A549 (cell line): ENCODE results near the gene FXYD2. TPM values are rescaled to one million over a fixed set of nuclear protein-coding genes. Genes with fewer than 3 reads are reported as not detected.
A peak's percentile ranks its signal among the peaks of the same experiment; 100 is the strongest.

Experiments used
- ATAC-seq, 2 experiments: fragments of 200-7000 bp in 1 of 2; fragments of >200 bp in 1 of 2; cut with Nextera tagmentation in 1 of 2; cut with Tn5 transposase in 1 of 2; 3 replicates each; pipeline versions ENCODE4 v1.8.0 to v1.9.1; 2018 to 2020; ENCODE audit warnings: mild to moderate bottlenecking in 1 of 2, moderate library complexity in 1 of 2
- CTCF ChIA-PET: fragments of 300-600 bp; sonication (Branson Sonifier 250); formaldehyde crosslinking; extraction: SDS; loops from one replicate; lab custom pipeline; 2021; ENCODE audit warnings: antibody characterized with exemption, inconsistent platforms; lab: Yijun Ruan, JAX
- POLR2A ChIA-PET: fragments of 350-600 bp; formaldehyde crosslinking; extraction: SDS; loops from one replicate; lab custom pipeline; 2021; ENCODE audit warnings: antibody characterized with exemption, inconsistent platforms; lab: Yijun Ruan, JAX
- DNase-seq, 2 experiments: peaks; one replicate each; pipeline versions ENCODE4 v3.0.0 to v3.0.0-alpha.2; 2011 to 2016; ENCODE audit warnings: low read depth in 1 of 2, low spot score in 1 of 2
- FAIRE-seq: peaks from 2 replicates; lab custom pipeline; 2011; peaks lifted over from hg19 to GRCh38; lab: Jason Lieb, UNC
- H3K27ac ChIP-seq, 2 experiments: fragments of >200 bp; sonication (Bioruptor Twin); formaldehyde crosslinking; 3 replicates each; pipeline ENCODE4 v1.5.1; 2016 to 2017
- H3K4me1 ChIP-seq: fragments of >200 bp; sonication (Bioruptor Twin); formaldehyde crosslinking; 3 replicates; pipeline ENCODE4 v1.6.1; 2016
- H3K4me2 ChIP-seq: fragments of >200 bp; sonication (Bioruptor Twin); formaldehyde crosslinking; 3 replicates; pipeline ENCODE4 v1.6.1; 2016
- H3K4me3 ChIP-seq: fragments of >200 bp; sonication (Bioruptor Twin); formaldehyde crosslinking; 3 replicates; pipeline ENCODE4 v1.5.1; 2016
- H3K9me3 ChIP-seq: fragments of >200 bp; sonication (Bioruptor Twin); formaldehyde crosslinking; 3 replicates; pipeline ENCODE4 v1.6.1; 2016
- BHLHE40 ChIP-seq: IDR thresholded peaks from 2 replicates; pipeline ENCODE4 v1.6.1; 2012; ENCODE audit warnings: low read depth, low read length, inconsistent platforms
- CBX8 ChIP-seq: fragments of 200-600 bp; sonication (generic); IDR thresholded peaks from 2 replicates; pipeline ENCODE4 v1.6.1; 2016
- CHD4 ChIP-seq: fragments of 200-600 bp; sonication (generic); IDR thresholded peaks from 2 replicates; pipeline ENCODE4 v1.6.1; 2016; ENCODE audit warnings: antibody characterized with exemption, mild to moderate bottlenecking, borderline replicate concordance
- FOSL2 ChIP-seq, 2 experiments: fragments of 450-650 bp in 1 of 2; fragments of >200 bp in 1 of 2; sonication (Bioruptor Twin) in 1 of 2; formaldehyde crosslinking; IDR thresholded peaks; 2 replicates each; pipeline versions ENCODE4 v1.5.0 to v1.6.1; 2016 to 2020; ENCODE audit warnings: mild to moderate bottlenecking in 1 of 2, moderate library complexity in 1 of 2
- FOXS1 ChIP-seq: fragments of 250-450 bp; sonication (Bioruptor Pico); IDR thresholded peaks from 2 replicates; pipeline ENCODE4 v1.5.0; 2020; ENCODE audit warnings: mild to moderate bottlenecking, moderate library complexity
- GATA3 ChIP-seq: IDR thresholded peaks from 2 replicates; pipeline ENCODE4 v1.6.1; 2012; ENCODE audit warnings: borderline replicate concordance
- JUN ChIP-seq, 2 experiments: fragments of >200 bp; sonication (Bioruptor Twin); formaldehyde crosslinking; IDR thresholded peaks; 2 replicates in 1 of 2; 3 replicates in 1 of 2; pipeline ENCODE4 v1.6.1; 2016 to 2017
- JUNB ChIP-seq: fragments of >200 bp; sonication (Bioruptor Twin); formaldehyde crosslinking; IDR thresholded peaks from 2 replicates; pipeline ENCODE4 v1.6.1; 2016
- NPAS2 ChIP-seq: fragments of 250-450 bp; sonication (Bioruptor Pico); IDR thresholded peaks from 2 replicates; pipeline ENCODE4 v1.8.0; 2022; ENCODE audit warnings: mild to moderate bottlenecking, moderate library complexity, borderline replicate concordance
- RAD21 ChIP-seq, 2 experiments: fragments of >200 bp in 1 of 2; sonication (Bioruptor Twin) in 1 of 2; formaldehyde crosslinking in 1 of 2; IDR thresholded peaks in 1 of 2; conservative IDR thresholded peaks in 1 of 2; 2 replicates in 1 of 2; 3 replicates in 1 of 2; pipeline ENCODE4 v1.6.1; 2012 to 2018; ENCODE audit warnings: inconsistent platforms in 1 of 2
- RNF2 ChIP-seq: fragments of 200-600 bp; sonication (generic); IDR thresholded peaks from 2 replicates; pipeline ENCODE4 v1.6.1; 2016; ENCODE audit warnings: low read depth, mild to moderate bottlenecking, antibody characterized with exemption, moderate library complexity, borderline replicate concordance
- SMC3 ChIP-seq: fragments of >200 bp; sonication (Bioruptor Twin); formaldehyde crosslinking; IDR thresholded peaks from 3 replicates; pipeline ENCODE4 v1.6.1; 2018; ENCODE audit warnings: inconsistent platforms
- SREBF2 ChIP-seq: fragments of 450-650 bp; IDR thresholded peaks from 2 replicates; pipeline ENCODE4 v1.6.1; 2014; ENCODE audit warnings: mild to moderate bottlenecking, moderate library complexity
- TP53 ChIP-seq: fragments of 250-450 bp; sonication (Bioruptor Pico); IDR thresholded peaks from 2 replicates; pipeline ENCODE4 v1.5.0; 2021; ENCODE audit warnings: mild to moderate bottlenecking, moderate library complexity
- ZSCAN20 ChIP-seq: fragments of 250-450 bp; sonication (Bioruptor Pico); IDR thresholded peaks from 2 replicates; pipeline ENCODE4 v1.8.0; 2022; ENCODE audit warnings: mild to moderate bottlenecking, moderate library complexity
- WGBS: methylation state at CpG from one replicate; pipeline ENCODE4 v1.1.6; 2017; ENCODE audit errors: missing lambda C conversion rate; 5-methylcytosine and 5-hydroxymethylcytosine counted together
- polyA plus RNA-seq, 4 experiments: library from polyadenylated mRNA; depleted of rRNA in 3 of 4; stranded (reverse); fragments of >200 nt; fragmentation: RNase III in 1 of 4; extraction: RNeasy Plus Mini Kit Qiagen cat#74134 plus additional on column Dnase treatment in 1 of 4; gene quantifications; 2 replicates in 3 of 4; 3 replicates in 1 of 4; pipeline ENCODE4 v1.2.3, GENCODE V29; 2011 to 2017
- TF ChIP-seq, protein P1 (sequence below): fragments of >200 bp; sonication (Bioruptor Twin); formaldehyde crosslinking; IDR thresholded peaks from 3 replicates; pipeline ENCODE4 v1.5.1; 2016

Gene FXYD2
- polyA plus RNA-seq, 2 of the 4 experiments (the other 2 are of a cell fraction): 25.9 to 55.6 TPM

DNA sequence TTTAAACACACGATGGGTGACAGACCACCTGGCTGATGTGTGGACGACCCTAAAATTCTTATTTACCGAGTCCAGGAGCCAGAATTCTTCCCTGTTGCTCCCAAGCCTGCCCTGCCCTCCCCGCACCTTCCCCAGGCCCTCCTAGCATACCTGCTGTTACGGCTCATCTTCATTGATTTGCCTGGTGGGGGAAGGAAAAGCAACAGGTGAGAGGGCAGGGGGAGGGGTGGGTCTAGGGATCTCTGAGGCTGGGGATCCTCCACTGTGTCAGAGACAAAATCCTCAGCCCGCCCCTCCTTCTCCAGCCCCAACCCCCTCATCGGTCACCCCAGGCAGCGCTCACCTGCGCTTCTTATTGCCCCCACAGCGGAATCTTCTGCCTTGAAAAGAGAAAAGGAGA lies 4.0 kb downstream of the FXYD2 start:
- Histone ChIP-seq H3K4me3 (no peak overlapping the region), H3K27ac (no peak overlapping the region), H3K4me1 (peaks cover 42% of the 10 kb centered on the region), H3K4me2 (no peak overlapping the region), H3K9me3 (no peaks in the 10 kb centered on the region)
- CTCF ChIA-PET: interaction anchor here (0.6 to 7.8 kb wide), 8 partner anchors 7 to 395 kb away, joined by 3 to 158 read pairs (median 26); no protein-coding TSS in a partner anchor
- no peak for DNase-seq
- POLR2A ChIA-PET: no interaction called here
- 88% methylated on average over 9 of the region's 10 CpGs for WGBS
- ATAC-seq: no peak
- no peak for FAIRE-seq
- TF ChIP-seq JUNB (no peak), TP53 (no peak)

DNA sequence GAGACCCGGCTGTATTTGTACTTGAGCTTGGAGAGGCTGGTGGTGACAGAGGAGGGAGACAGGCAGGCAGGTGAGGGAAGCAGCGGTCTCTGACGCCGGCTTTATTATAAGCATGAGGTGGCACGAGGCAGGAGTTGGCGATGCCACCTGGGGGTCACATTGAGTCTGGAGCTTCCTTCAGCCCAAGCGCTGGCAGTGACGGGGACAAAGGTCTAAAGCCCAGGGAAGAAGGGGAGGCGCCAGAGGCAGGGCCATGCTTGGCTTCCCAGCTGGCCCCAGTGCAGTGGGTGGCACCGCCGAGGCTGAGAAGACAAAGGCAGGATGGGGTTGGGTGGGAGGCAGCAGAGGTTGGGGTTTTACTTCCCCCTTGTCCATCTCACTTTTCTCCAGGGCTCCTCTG lies 4.5 kb downstream of the FXYD2 start:
- no peak for DNase-seq
- CTCF ChIA-PET: interaction anchor here (0.6 to 7.8 kb wide), 13 partner anchors 8 to 394 kb away, joined by 3 to 158 read pairs (median 14); no protein-coding TSS in a partner anchor

DNA sequence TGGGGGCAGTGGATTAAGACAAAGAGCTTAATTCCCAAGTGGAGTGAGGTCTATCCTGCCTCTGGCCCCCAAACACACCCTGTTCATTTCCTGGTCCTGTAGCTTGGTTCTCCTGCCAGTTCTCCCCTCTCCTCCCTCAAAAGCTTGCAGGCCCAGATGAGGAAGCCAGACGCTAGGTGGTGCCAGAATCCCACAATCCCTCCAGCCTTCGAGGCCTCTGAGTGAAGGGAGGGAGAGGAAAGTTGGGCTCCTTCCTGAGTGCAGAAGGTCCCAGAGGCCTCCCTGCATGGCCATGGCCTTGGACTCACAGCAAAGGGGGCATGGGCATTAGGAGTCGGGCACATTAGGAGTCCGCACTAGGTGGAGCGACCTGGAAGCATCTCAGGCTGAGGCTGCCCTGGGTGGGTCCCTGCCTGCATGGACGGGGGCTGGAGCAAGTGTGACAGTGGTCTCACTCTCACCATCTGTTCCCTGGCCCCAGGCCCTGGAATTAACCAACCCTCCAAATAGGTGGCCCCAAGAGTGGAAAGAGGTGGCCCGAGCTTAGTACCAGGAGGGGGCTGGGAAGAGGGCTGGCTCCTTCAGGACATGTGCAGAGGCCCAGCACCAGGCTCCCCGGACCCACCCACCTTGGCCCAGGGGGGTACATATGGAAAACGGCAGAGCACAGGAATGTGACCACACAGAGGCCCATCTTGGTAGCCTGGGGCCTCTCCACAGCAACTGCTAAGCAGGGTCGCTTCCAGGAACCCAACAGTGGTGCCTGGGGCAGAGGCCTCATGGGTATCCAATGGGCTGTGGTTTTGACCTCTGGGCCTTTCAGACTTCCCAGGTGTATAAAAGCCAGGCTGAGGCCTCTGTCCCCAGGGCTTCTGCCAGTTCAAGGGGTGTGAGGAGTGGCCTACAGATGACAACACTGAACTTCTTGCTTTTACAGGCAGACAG lies 5.2 kb downstream of the FXYD2 start:
- WGBS: 80% methylated on average over 4 of the region's 10 CpGs
- peak; percentile 62 to 76 for DNase-seq
- ChIA-PET CTCF (interaction anchor here (0.6 to 7.8 kb wide), 25 partner anchors 8 to 1794 kb away, joined by 3 to 158 read pairs (median 4); no protein-coding TSS in a partner anchor), POLR2A (no interaction called here)
- H3K4me1 ChIP-seq: peaks cover 42% of the 10 kb centered on the region
- H3K9me3 ChIP-seq: no peaks in the 10 kb centered on the region
- TF ChIP-seq RNF2 (no peak), FOSL2 (IDR thresholded peaks at IDR 0.05) (no peak), FOSL2 (CRISPR knock-in tag; IDR thresholded peaks at IDR 0.05) (no peak), SMC3 (peak; percentile 61), ZSCAN20 (CRISPR knock-in tag) (no peak), RAD21 (conservative IDR thresholded peaks at IDR 0.05 in 1 of 2, IDR thresholded peaks at IDR 0.05 in 1 of 2) (peak; percentile 67 to 86), FOXS1 (CRISPR knock-in tag) (no peak), JUN (IDR thresholded peaks at IDR 0.05) (no peak)
- TF ChIP-seq, protein P1, sequence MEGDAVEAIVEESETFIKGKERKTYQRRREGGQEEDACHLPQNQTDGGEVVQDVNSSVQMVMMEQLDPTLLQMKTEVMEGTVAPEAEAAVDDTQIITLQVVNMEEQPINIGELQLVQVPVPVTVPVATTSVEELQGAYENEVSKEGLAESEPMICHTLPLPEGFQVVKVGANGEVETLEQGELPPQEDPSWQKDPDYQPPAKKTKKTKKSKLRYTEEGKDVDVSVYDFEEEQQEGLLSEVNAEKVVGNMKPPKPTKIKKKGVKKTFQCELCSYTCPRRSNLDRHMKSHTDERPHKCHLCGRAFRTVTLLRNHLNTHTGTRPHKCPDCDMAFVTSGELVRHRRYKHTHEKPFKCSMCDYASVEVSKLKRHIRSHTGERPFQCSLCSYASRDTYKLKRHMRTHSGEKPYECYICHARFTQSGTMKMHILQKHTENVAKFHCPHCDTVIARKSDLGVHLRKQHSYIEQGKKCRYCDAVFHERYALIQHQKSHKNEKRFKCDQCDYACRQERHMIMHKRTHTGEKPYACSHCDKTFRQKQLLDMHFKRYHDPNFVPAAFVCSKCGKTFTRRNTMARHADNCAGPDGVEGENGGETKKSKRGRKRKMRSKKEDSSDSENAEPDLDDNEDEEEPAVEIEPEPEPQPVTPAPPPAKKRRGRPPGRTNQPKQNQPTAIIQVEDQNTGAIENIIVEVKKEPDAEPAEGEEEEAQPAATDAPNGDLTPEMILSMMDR: peak; percentile 59
- H3K27ac ChIP-seq: peak overlapping the region in 1 of 2 experiments; percentile 73; a peak in 1 of 6 replicates
- ATAC-seq: peak; percentile 62 to 78
- no peak overlapping the region for H3K4me3 ChIP-seq
- no peak for FAIRE-seq
- H3K4me2 ChIP-seq: no peak overlapping the region

More for the DNA sequence above, 4.5 kb downstream of the FXYD2 start:
- TF ChIP-seq GATA3: no peak
- no peak for TF ChIP-seq CHD4
- TF ChIP-seq JUNB: no peak
- TF ChIP-seq NPAS2: no peak
- no peak for TF ChIP-seq TP53
- TF ChIP-seq CBX8: no peak
- no peak for TF ChIP-seq SREBF2
- TF ChIP-seq BHLHE40: no peak
- TF ChIP-seq ZSCAN20 (CRISPR knock-in tag): no peak
- TF ChIP-seq, all 56 proteins: peak for 0
- ATAC-seq (no peak), FAIRE-seq (no peak)
- Histone ChIP-seq H3K4me1 (peaks cover 42% of the 10 kb centered on the region), H3K4me2 (no peak overlapping the region), H3K27ac (no peak overlapping the region), H3K4me3 (no peak overlapping the region), H3K9me3 (no peaks in the 10 kb centered on the region)
- POLR2A ChIA-PET: no interaction called here
- 87% methylated on average over 10 of the region's 11 CpGs for WGBS
